C4-2B (cell line): ENCODE results near the gene SNCAIP.

ENCODE experiments used
- ZFX ChIP-seq: fragments of 450-650 bp; IDR thresholded peaks from 2 replicates; pipeline ENCODE4 v1.6.1; 2017
- TF ChIP-seq, protein P1 (sequence below): fragments of 450-650 bp; conservative IDR thresholded peaks from 2 replicates; pipeline ENCODE4 v1.5.1; 2017; ENCODE audit warnings: mild to moderate bottlenecking

DNA sequence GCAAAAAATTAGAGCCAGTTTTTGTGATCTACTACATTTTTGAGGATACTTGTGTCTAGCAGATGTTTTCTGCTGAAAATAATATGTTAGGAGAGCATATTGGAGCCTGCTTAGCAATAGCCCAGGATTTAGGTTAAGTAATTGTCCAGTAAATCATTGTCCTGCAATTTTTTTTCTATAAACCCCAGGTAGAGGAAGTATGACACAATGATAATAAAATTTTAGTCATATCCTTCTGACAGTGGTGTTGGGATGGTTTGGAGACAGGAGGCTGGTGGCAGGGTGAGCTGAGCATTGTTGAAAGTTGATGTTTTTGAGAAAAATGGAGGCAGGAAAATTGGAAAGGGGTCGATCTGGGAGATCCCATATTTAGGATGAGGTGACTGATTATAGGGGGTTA, 3.5 kb downstream of the SNCAIP start:
- TF ChIP-seq, protein P1, sequence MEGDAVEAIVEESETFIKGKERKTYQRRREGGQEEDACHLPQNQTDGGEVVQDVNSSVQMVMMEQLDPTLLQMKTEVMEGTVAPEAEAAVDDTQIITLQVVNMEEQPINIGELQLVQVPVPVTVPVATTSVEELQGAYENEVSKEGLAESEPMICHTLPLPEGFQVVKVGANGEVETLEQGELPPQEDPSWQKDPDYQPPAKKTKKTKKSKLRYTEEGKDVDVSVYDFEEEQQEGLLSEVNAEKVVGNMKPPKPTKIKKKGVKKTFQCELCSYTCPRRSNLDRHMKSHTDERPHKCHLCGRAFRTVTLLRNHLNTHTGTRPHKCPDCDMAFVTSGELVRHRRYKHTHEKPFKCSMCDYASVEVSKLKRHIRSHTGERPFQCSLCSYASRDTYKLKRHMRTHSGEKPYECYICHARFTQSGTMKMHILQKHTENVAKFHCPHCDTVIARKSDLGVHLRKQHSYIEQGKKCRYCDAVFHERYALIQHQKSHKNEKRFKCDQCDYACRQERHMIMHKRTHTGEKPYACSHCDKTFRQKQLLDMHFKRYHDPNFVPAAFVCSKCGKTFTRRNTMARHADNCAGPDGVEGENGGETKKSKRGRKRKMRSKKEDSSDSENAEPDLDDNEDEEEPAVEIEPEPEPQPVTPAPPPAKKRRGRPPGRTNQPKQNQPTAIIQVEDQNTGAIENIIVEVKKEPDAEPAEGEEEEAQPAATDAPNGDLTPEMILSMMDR: no peak
- TF ChIP-seq ZFX: no peak
